ENCODE measurements around the gene PFAS.
A peak's percentile ranks its signal among the peaks of the same experiment; 100 is the strongest.
"Not testable (repeated sequence)": the region's sequence is repeated elsewhere in the genome, so short reads cannot be mapped to it uniquely, and the experiment has no call there.

PFAS gene, protein sequence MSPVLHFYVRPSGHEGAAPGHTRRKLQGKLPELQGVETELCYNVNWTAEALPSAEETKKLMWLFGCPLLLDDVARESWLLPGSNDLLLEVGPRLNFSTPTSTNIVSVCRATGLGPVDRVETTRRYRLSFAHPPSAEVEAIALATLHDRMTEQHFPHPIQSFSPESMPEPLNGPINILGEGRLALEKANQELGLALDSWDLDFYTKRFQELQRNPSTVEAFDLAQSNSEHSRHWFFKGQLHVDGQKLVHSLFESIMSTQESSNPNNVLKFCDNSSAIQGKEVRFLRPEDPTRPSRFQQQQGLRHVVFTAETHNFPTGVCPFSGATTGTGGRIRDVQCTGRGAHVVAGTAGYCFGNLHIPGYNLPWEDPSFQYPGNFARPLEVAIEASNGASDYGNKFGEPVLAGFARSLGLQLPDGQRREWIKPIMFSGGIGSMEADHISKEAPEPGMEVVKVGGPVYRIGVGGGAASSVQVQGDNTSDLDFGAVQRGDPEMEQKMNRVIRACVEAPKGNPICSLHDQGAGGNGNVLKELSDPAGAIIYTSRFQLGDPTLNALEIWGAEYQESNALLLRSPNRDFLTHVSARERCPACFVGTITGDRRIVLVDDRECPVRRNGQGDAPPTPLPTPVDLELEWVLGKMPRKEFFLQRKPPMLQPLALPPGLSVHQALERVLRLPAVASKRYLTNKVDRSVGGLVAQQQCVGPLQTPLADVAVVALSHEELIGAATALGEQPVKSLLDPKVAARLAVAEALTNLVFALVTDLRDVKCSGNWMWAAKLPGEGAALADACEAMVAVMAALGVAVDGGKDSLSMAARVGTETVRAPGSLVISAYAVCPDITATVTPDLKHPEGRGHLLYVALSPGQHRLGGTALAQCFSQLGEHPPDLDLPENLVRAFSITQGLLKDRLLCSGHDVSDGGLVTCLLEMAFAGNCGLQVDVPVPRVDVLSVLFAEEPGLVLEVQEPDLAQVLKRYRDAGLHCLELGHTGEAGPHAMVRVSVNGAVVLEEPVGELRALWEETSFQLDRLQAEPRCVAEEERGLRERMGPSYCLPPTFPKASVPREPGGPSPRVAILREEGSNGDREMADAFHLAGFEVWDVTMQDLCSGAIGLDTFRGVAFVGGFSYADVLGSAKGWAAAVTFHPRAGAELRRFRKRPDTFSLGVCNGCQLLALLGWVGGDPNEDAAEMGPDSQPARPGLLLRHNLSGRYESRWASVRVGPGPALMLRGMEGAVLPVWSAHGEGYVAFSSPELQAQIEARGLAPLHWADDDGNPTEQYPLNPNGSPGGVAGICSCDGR (N-terminal part only)

DNA sequence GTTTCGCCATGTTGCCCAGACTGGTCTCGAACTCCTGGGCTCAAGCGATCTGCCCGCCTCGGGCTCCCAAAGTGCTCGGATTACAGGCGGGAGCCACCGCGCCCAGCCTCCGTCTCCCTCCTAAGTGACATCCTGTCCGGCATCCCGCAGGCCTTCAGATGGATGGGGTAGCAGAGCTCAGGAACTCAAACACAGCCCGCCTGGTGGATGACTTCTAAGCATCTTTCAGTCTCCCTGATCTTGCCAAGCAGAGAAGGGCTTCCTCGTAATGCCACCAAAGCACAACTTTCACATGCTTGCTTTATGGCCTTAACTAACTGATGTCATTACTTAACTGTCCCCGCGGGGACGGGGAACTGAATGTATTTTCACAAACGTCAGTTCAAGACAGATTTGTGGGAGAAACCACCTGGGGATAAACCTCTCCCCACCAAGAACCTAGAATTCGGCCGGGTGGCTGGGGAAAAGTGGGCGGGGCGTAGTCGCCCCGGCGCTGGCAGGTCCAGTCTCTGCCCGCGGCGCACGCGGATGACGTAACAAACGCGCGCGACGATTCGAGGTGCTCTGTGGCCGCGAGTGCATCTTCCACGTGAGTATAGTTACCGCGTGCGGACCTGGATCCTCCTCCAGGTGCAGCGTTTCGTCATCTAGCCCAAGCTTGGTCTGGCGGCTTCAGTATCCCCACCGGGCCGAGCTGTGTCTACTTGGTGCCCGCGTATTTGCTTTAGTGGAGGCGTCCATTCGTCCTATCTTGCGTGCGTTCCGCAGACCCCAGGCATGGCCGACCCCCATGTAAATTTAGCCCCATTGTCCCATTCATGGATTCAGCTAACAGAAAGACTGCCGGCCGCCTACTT lies at the start of gene PFAS:
PFAS (plus strand) TSS at position 539 of the 857 bp plus-strand sequence. CDS start 4,649 bp downstream, outside the sequence.
- peak; percentile 96 for DNase-seq

DNA sequence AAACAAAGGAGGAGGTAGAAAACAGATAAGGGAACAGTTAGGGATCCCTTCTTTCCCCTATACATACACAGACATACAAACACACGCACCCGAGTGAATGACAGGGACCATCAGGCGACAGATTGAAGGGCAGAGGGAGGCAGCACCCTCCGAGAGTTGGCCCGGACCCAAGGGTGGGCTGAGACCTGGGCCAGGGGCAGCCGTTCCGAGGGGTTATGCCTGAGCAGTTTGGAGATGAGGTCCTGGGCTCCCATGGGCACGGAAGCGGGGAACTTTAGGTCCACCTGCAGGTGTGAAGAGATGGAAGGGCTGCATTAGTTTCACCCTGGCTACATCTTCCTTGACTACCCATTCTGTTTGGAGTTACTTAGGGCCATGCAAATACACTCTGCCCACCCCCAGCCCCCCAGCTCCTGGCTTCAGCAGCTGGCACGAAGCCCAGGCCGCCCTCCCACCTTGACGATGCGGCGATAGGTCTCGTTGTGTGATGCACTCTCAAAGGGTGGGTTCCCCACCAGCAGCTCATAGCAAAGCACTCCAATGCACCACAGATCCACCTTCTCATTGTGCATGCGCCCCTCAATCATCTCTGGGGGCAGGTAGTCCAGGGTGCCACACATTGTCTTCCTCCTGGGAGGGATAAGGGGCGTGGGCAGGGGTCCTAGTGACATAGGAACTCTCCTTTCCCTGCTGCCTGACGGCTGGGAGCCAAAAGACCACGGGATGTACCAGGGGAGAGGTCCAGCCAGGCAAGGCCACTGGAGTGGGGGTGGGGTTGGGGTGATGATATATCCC lies 44.1 kb upstream of the PFAS start:
- DNase-seq, result no peak

DNA sequence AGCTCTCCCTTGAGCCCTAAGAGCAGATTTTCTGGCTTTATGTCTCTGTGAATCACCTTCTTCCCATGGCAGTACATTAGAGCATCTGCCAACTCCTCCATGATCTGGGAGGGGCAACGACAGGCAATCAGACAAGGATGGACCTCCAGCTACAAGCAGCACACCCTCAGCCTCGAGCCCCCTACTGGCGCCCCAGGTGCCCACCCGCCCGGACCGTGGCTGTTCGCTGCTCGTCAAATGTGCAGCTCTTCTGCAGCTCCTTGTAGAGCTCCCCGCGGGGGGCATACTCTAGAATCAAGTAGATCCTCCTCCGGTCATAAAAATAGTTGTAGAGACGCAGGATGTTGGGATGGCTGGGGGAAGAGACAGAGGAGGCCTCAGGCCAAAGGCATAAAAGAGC lies 42.6 kb upstream of the PFAS start:
- no peak for DNase-seq

GRCh38 chr17:8209907-8210760 lies 39.0 kb upstream of the PFAS start, which contains the start of gene AURKB:
AURKB (minus strand) TSS chr17:8210575; CDS start chr17:8210224, 351 bp downstream.
- DNase-seq, result peak; percentile 93

GRCh38 chr17:8210761-8211458 lies 38.2 kb upstream of the PFAS start:
- DNase-seq, result no peak

GRCh38 chr17:8212312-8213180 lies 36.5 kb upstream of the PFAS start:
- no peak for DNase-seq

GRCh38 chr17:8214000-8214399 lies 35.1 kb upstream of the PFAS start:
- not testable (repeated sequence) for DNase-seq

DNA sequence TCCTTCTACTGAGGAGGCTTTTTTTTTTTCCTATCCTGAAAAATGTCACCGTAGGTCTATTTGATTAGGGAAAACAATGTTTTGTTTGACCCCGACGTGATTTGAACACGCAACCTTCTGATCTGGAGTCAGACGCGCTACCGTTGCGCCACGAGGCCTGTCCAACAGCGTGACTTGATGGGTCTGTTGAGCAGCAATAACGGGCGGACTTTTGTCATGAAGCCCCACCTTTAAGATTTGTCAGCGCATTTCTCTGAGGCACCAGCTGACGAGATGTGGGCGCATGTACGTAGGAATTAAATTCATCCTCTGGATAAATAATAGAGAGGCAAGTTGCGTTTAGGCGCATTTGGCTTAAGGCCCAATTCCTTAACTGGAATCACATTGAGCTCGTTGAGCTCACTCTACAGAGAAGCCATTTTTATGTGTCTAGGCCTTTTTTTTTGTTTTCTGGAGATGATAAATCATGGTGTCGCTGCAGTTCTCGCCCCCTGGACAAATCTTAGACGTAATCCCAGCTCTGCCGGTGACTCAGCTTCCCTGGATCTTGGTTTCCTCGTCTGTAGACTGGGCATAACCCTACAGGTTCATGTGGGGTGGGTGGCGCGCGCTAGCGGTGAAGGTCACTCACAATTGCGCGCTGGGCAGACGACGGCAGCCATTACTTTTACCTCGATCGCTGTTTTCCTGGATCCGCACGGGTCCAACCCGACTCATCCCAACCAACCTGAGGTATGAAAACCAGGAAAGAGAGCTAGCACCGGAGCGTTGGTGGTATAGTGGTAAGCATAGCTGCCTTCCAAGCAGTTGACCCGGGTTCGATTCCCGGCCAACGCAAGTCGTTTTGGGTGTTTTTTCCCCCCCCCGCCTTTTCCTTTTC lies 28.1 kb upstream of the PFAS start:
- DNase-seq, result peak; percentile 81

DNA sequence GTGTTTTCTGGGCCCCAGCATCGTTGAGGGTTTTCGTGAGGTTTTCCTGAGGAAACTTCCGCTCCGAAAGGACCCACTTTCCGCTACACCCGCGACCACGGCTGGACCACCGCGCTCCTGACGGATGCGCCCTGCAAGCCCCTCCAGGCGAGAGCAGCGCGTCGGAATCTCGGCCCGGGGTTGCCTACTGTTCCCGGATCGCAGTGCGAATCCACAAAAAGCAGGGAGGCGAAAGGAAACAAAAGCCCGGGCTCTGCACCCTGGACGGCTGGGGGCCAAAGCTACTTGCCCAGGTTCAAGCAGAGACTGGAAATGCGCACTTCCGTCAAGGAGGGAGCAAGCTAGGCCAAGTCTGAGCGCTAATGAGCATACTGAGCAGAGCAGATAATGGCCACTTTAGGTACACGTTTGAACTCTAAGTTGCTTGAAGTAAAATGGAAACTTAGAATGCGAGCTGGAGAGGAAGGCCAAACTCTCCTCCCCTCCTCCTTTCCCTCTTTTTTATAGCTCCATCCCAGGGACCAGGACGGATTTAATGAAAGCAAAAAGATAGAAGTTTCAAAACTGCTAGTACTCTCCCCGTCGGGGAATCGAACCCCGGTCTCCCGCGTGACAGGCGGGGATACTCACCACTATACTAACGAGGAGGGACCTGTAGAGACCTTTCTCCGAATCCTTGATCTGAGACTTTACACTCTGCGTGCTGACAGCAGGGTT lies 27.3 kb upstream of the PFAS start:
- peak; percentile 75 for DNase-seq

- no peak for DNase-seq
Observed at GRCh38 chr17:8222380-8222629, 26.8 kb upstream of the PFAS start.

- peak; percentile 91 for DNase-seq
Observed at GRCh38 chr17:8222630-8223355, 26.3 kb upstream of the PFAS start.

GRCh38 chr17:8223356-8224126 lies 25.5 kb upstream of the PFAS start:
- peak; percentile 55 for DNase-seq

- DNase-seq, result no peak
Observed at GRCh38 chr17:8224891-8225812, 23.9 kb upstream of the PFAS start.

All from NCI-H2171 (cell line).